Fibroblast of lung (primary cell): ENCODE results near the gene TRANK1. TPM values are rescaled to one million over a fixed set of nuclear protein-coding genes. Genes with fewer than 3 reads are reported as not detected.

ENCODE experiments used
- DNase-seq, 2 donors: peaks; one replicate each; pipeline versions ENCODE4 v3.0.0 to v3.0.0-alpha.2; 2010; ENCODE audit warnings: low read depth in 2 of 2
- H2AFZ ChIP-seq: 2 replicates; pipeline ENCODE4 v1.5.1; 2012; ENCODE audit warnings: low read length, control low read depth, inconsistent platforms
- H3K27ac ChIP-seq: 2 replicates; pipeline ENCODE4 v1.5.1; 2011; ENCODE audit warnings: low read length, control low read depth; ENCODE audit not compliant: insufficient read depth
- H3K27me3 ChIP-seq: 2 replicates; pipeline ENCODE4 v1.5.1; 2011; ENCODE audit warnings: mild to moderate bottlenecking, low read length; ENCODE audit not compliant: control insufficient read depth, insufficient read depth
- H3K36me3 ChIP-seq: 2 replicates; pipeline ENCODE4 v1.5.1; 2011; ENCODE audit warnings: low read length; ENCODE audit not compliant: control insufficient read depth, insufficient read depth
- H3K4me1 ChIP-seq: 2 replicates; pipeline ENCODE4 v1.5.1; 2011; ENCODE audit warnings: low read length; ENCODE audit not compliant: control insufficient read depth, insufficient read depth; ENCODE audit errors: extremely low read depth
- H3K4me2 ChIP-seq: 2 replicates; pipeline ENCODE4 v1.5.1; 2011; ENCODE audit warnings: low read length, control low read depth; ENCODE audit not compliant: insufficient read depth; ENCODE audit errors: extremely low read depth
- H3K4me3 ChIP-seq, 4 experiments: fragments of 200-600 bp in 1 of 4; sonication (generic) in 1 of 4; replicated peaks in 1 of 4; 2 replicates each; pipeline ENCODE4 v1.5.1; 2011 to 2016; ENCODE audit warnings: low read length in 4 of 4, low read depth in 3 of 4, mild to moderate bottlenecking in 3 of 4, control low read depth in 2 of 4, inconsistent platforms in 1 of 4, mixed read lengths in 1 of 4; ENCODE audit not compliant: insufficient read depth in 1 of 4; ENCODE audit errors: control extremely low read depth in 1 of 4
- H3K79me2 ChIP-seq: 2 replicates; pipeline ENCODE4 v1.5.1; 2012; ENCODE audit warnings: mild to moderate bottlenecking, low read length, inconsistent platforms; ENCODE audit not compliant: control insufficient read depth, insufficient read depth
- H3K9ac ChIP-seq: 2 replicates; pipeline ENCODE4 v1.5.1; 2011; ENCODE audit warnings: mild to moderate bottlenecking, low read length, control low read depth; ENCODE audit not compliant: insufficient read depth
- H3K9me3 ChIP-seq: 2 replicates; pipeline ENCODE4 v1.5.1; 2012; ENCODE audit warnings: low read depth, low read length; ENCODE audit not compliant: control insufficient read depth, insufficient read depth
- H4K20me1 ChIP-seq: 2 replicates; pipeline ENCODE4 v1.5.1; 2011; ENCODE audit warnings: low read length; ENCODE audit not compliant: control insufficient read depth, insufficient read depth; ENCODE audit errors: extremely low read depth
- EZH2 ChIP-seq: IDR thresholded peaks from 2 replicates; pipeline ENCODE4 v1.5.1; 2012; ENCODE audit warnings: low read length, control low read depth, mild to moderate bottlenecking; ENCODE audit errors: missing control alignments
- polyA plus RNA-seq, 2 donors: library from polyadenylated mRNA; depleted of rRNA in 1 of 2; stranded (reverse) in 1 of 2; unstranded in 1 of 2; fragments of >200 nt; gene quantifications; 2 replicates each; pipeline ENCODE4 v1.2.1, GENCODE V29; 2011 to 2012; ENCODE audit warnings: missing spikeins in 1 of 2
- total RNA-seq: library from RNA; depleted of rRNA; stranded (reverse); fragments of >200 nt; gene quantifications from 2 replicates; pipeline ENCODE4 v1.2.1, GENCODE V29; 2014
- TF ChIP-seq, protein P1 (sequence below), 2 donors: IDR thresholded peaks in 1 of 2; conservative IDR thresholded peaks in 1 of 2; 1 replicate in 1 of 2; 2 replicates in 1 of 2; pipeline ENCODE4 v1.5.1; 2011 to 2012; ENCODE audit warnings: low read length in 2 of 2, control low read depth in 1 of 2, inconsistent platforms in 1 of 2, low read depth in 1 of 2, mild to moderate bottlenecking in 1 of 2

The TRANK1 gene
- total and polyA plus RNA-seq, 2 donors (not counting 1 experiment from before 2014, with no cell fraction given): 9.1 to 28.6 TPM

DNA sequence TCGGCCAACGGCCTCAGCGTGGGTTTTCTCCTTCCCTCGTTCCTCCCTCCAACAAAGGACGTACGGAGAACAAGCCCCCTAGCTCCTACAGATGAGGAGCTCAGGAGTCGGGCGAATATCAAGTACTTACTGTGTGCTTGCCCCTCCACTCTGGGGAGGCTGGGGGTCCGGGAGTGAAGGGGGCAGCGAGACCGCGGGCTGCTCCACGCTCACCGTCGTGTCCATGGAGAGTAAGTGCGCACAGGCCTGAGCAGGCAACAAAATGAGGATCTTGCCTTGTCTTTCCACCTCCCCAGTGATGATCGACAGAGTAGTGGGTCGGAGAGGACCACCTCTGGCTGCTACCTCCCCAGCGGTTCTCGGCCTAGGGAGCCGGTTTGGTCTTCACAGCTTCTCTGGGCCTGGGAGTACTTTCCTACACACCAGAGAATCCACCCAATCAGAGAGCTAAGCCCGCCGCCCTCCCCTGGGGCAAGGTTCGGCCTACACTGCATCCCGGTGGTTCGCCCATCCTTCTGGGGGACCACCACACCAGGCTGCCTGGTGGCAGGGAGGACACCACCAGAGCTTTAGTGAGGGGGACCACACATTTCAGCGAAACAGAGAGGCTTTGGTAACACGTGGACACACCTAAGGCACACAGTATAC, 603 bp upstream of the TRANK1 start:
- Histone ChIP-seq H3K4me1 (peaks cover 5% of the 10 kb centered on the region), H3K9me3 (no peaks in the 10 kb centered on the region), H3K27ac (no peak overlapping the region), H3K79me2 (no peaks in the 10 kb centered on the region), H2AFZ (peak overlapping the region; percentile 85), H3K9ac (no peak overlapping the region), H3K27me3 (no peaks in the 10 kb centered on the region), H3K36me3 (no peaks in the 10 kb centered on the region), H3K4me2 (peak overlapping the region; percentile 64), H4K20me1 (no peaks in the 10 kb centered on the region), H3K4me3 (peak overlapping the region in 3 of 4 experiments; percentile 33 to 71 (median 42))
- TF ChIP-seq, protein P1, sequence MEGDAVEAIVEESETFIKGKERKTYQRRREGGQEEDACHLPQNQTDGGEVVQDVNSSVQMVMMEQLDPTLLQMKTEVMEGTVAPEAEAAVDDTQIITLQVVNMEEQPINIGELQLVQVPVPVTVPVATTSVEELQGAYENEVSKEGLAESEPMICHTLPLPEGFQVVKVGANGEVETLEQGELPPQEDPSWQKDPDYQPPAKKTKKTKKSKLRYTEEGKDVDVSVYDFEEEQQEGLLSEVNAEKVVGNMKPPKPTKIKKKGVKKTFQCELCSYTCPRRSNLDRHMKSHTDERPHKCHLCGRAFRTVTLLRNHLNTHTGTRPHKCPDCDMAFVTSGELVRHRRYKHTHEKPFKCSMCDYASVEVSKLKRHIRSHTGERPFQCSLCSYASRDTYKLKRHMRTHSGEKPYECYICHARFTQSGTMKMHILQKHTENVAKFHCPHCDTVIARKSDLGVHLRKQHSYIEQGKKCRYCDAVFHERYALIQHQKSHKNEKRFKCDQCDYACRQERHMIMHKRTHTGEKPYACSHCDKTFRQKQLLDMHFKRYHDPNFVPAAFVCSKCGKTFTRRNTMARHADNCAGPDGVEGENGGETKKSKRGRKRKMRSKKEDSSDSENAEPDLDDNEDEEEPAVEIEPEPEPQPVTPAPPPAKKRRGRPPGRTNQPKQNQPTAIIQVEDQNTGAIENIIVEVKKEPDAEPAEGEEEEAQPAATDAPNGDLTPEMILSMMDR (conservative IDR thresholded peaks at IDR 0.05 in 1 of 2, IDR thresholded peaks at IDR 0.05 in 1 of 2; ENCODE audit: low read depth in 1 of 2, low read length in 2 of 2): no peak
- no peak for TF ChIP-seq EZH2
- no peak for DNase-seq

GRCh38 chr3:36944012-36944640, 728 bp downstream of the TRANK1 start:
- Histone ChIP-seq H3K27me3 (no peaks in the 10 kb centered on the region), H3K27ac (peak overlapping the region; percentile 8), H3K4me1 (peaks cover 5% of the 10 kb centered on the region), H3K4me3 (peak overlapping the region; percentile 33 to 72 (median 68)), H3K4me2 (peak overlapping the region; percentile 64), H4K20me1 (no peaks in the 10 kb centered on the region), H3K36me3 (no peaks in the 10 kb centered on the region), H3K79me2 (no peaks in the 10 kb centered on the region), H2AFZ (peak overlapping the region; percentile 85), H3K9ac (peak overlapping the region; percentile 74), H3K9me3 (no peaks in the 10 kb centered on the region)
- peak; percentile 67 to 69 for DNase-seq
- TF ChIP-seq EZH2: no peak
- TF ChIP-seq, protein P1 (conservative IDR thresholded peaks at IDR 0.05 in 1 of 2, IDR thresholded peaks at IDR 0.05 in 1 of 2; ENCODE audit: low read depth in 1 of 2, low read length in 2 of 2): peak in 1 of 2 donors; percentile 20

DNA sequence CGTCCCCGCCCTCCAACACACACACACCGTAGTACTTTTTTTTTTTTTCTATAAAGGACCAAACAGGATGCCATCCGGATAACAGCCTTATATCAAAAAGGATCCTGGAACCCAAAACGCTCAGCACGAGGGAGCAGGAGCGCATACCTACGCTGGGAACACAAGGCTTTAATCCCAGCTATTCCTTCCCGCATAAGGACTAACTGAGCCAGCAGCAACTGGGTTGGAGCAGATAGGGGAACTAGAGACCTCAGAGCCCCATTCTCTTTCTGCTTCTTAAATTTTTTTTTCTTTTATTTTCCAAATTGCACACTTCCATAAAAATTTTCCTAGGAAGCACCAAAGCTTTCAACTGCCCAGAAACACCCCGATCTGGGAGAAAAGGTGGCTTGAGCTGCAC, 1.3 kb downstream of the TRANK1 start:
- H3K9me3 ChIP-seq: no peaks in the 10 kb centered on the region
- H3K27ac ChIP-seq: peak overlapping the region; percentile 8
- peak overlapping the region; percentile 33 to 72 (median 68) for H3K4me3 ChIP-seq
- H3K4me2 ChIP-seq: peak overlapping the region; percentile 64
- peak overlapping the region; percentile 85 for H2AFZ ChIP-seq
- no peak overlapping the region for H3K9ac ChIP-seq
- no peaks in the 10 kb centered on the region for H3K79me2 ChIP-seq
- DNase-seq: no peak
- H3K4me1 ChIP-seq: peaks cover 5% of the 10 kb centered on the region
- no peaks in the 10 kb centered on the region for H3K36me3 ChIP-seq
- H3K27me3 ChIP-seq: no peaks in the 10 kb centered on the region
- no peaks in the 10 kb centered on the region for H4K20me1 ChIP-seq
- TF ChIP-seq EZH2: no peak
- TF ChIP-seq, protein P1 (conservative IDR thresholded peaks at IDR 0.05 in 1 of 2, IDR thresholded peaks at IDR 0.05 in 1 of 2; ENCODE audit: low read depth in 1 of 2, low read length in 2 of 2): no peak
